HEK293 (cell line): ENCODE data around the gene INS.

Source experiments
- CTCF ChIA-PET: fragments of 350-600 bp; formaldehyde crosslinking; extraction: SDS; loops from one replicate; lab custom pipeline; 2021; ENCODE audit warnings: antibody characterized with exemption; lab: Yijun Ruan, JAX
- POLR2A ChIA-PET: fragments of 300-600 bp; formaldehyde crosslinking; extraction: SDS; loops from one replicate; lab custom pipeline; 2020; ENCODE audit warnings: antibody characterized with exemption, inconsistent platforms; lab: Yijun Ruan, JAX
- H3K27ac ChIP-seq: fragments of 200-500 bp; sonication (Bioruptor generic); 2 replicates; pipeline ENCODE4 v1.5.1; 2014; ENCODE audit warnings: low read depth, low read length, control low read depth, inconsistent platforms; ENCODE audit errors: extremely low read depth
- H3K36me3 ChIP-seq, 2 experiments: fragments of 200-500 bp in 1 of 2; sonication (Bioruptor generic) in 1 of 2; 1 replicate in 1 of 2; 2 replicates in 1 of 2; pipeline ENCODE4 v1.5.1; 2014 to 2017; ENCODE audit warnings: inconsistent platforms in 2 of 2, low read length in 2 of 2; ENCODE audit not compliant: control insufficient read depth in 2 of 2, insufficient read depth in 1 of 2
- H3K4me1 ChIP-seq: fragments of 200-500 bp; sonication (Bioruptor generic); 2 replicates; pipeline ENCODE4 v1.5.1; 2014; ENCODE audit warnings: mild to moderate bottlenecking, low read length, inconsistent platforms; ENCODE audit not compliant: control insufficient read depth, insufficient read depth
- H3K4me3 ChIP-seq: 2 replicates; pipeline ENCODE4 v1.5.1; 2011; ENCODE audit warnings: low read depth, mild to moderate bottlenecking, control low read depth, low read length, moderate library complexity
- H3K9me3 ChIP-seq: fragments of 200-500 bp; sonication (Bioruptor generic); 2 replicates; pipeline ENCODE4 v1.5.1; 2014; ENCODE audit warnings: low read depth, low read length, inconsistent platforms; ENCODE audit not compliant: control insufficient read depth, insufficient read depth
- KLF7 ChIP-seq: fragments of 450-650 bp; formaldehyde crosslinking; IDR thresholded peaks from 2 replicates; pipeline ENCODE4 v1.5.1; 2016; ENCODE audit warnings: missing biosample characterization, missing genetic modification characterization, borderline replicate concordance
- SP2 ChIP-seq: fragments of 450-650 bp; formaldehyde crosslinking; IDR thresholded peaks from 2 replicates; pipeline ENCODE4 v1.5.1; 2016; ENCODE audit warnings: missing biosample characterization, missing genetic modification characterization
- TCF7L2 ChIP-seq: IDR thresholded peaks from 2 replicates; pipeline ENCODE4 v1.6.1; 2011; ENCODE audit warnings: low read depth, mild to moderate bottlenecking, inconsistent platforms, low read length, moderate library complexity, borderline replicate concordance
- ZBTB10 ChIP-seq: fragments of 450-650 bp; formaldehyde crosslinking; IDR thresholded peaks from 2 replicates; pipeline ENCODE4 v1.5.1; 2016; ENCODE audit warnings: missing biosample characterization, missing genetic modification characterization
- ZBTB20 ChIP-seq: fragments of 450-650 bp; formaldehyde crosslinking; IDR thresholded peaks from 2 replicates; pipeline ENCODE4 v1.5.1; 2016; ENCODE audit warnings: missing biosample characterization, missing genetic modification characterization
- ZBTB7A ChIP-seq: fragments of 450-650 bp; formaldehyde crosslinking; IDR thresholded peaks from 2 replicates; pipeline ENCODE4 v1.5.1; 2016; ENCODE audit warnings: low read depth, missing biosample characterization, missing genetic modification characterization
- ZBTB8A ChIP-seq: fragments of 450-650 bp; formaldehyde crosslinking; IDR thresholded peaks from 2 replicates; pipeline ENCODE4 v1.5.1; 2016; ENCODE audit warnings: missing biosample characterization, missing genetic modification characterization
- ZFP69B ChIP-seq: fragments of 450-650 bp; formaldehyde crosslinking; IDR thresholded peaks from 2 replicates; pipeline ENCODE4 v1.5.1; 2016; ENCODE audit warnings: missing biosample characterization, missing genetic modification characterization
- ZIC2 ChIP-seq: fragments of 450-650 bp; formaldehyde crosslinking; IDR thresholded peaks from 2 replicates; pipeline ENCODE4 v1.5.1; 2016; ENCODE audit warnings: missing biosample characterization, missing genetic modification characterization
- ZNF155 ChIP-seq: fragments of 450-650 bp; formaldehyde crosslinking; IDR thresholded peaks from 2 replicates; pipeline ENCODE4 v1.5.1; 2016; ENCODE audit warnings: missing biosample characterization, missing genetic modification characterization
- ZNF2 ChIP-seq: fragments of 450-650 bp; formaldehyde crosslinking; IDR thresholded peaks from 2 replicates; pipeline ENCODE4 v1.5.1; 2016; ENCODE audit warnings: missing biosample characterization, missing genetic modification characterization
- ZNF335 ChIP-seq: fragments of 450-650 bp; formaldehyde crosslinking; conservative IDR thresholded peaks from 2 replicates; pipeline ENCODE4 v1.5.1; 2016; ENCODE audit warnings: missing biosample characterization, missing genetic modification characterization
- ZNF341 ChIP-seq: fragments of 450-650 bp; formaldehyde crosslinking; IDR thresholded peaks from 2 replicates; pipeline ENCODE4; 2016; ENCODE audit warnings: low read depth, missing biosample characterization, missing genetic modification characterization
- ZNF366 ChIP-seq: fragments of 450-650 bp; formaldehyde crosslinking; conservative IDR thresholded peaks from 2 replicates; pipeline ENCODE4 v1.5.1; 2016; ENCODE audit warnings: missing biosample characterization, missing genetic modification characterization
- ZNF561 ChIP-seq: fragments of 450-650 bp; IDR thresholded peaks from 2 replicates; pipeline ENCODE4 v1.5.1; 2018; ENCODE audit warnings: missing biosample characterization, missing genetic modification characterization, borderline replicate concordance
- ZNF654 ChIP-seq: fragments of 450-650 bp; formaldehyde crosslinking; IDR thresholded peaks from 2 replicates; pipeline ENCODE4 v1.5.1; 2016; ENCODE audit warnings: low read depth, missing biosample characterization, missing genetic modification characterization
- ZNF677 ChIP-seq: fragments of 450-650 bp; IDR thresholded peaks from 2 replicates; pipeline ENCODE4 v1.5.0; 2018; ENCODE audit warnings: missing biosample characterization, mild to moderate bottlenecking, missing genetic modification characterization, moderate library complexity
- ZSCAN30 ChIP-seq: fragments of 450-650 bp; IDR thresholded peaks from 2 replicates; pipeline ENCODE4 v1.5.1; 2018; ENCODE audit warnings: missing biosample characterization, mild to moderate bottlenecking, missing genetic modification characterization, moderate library complexity
- TF ChIP-seq, protein P1 (sequence below): fragments of 450-650 bp; formaldehyde crosslinking; IDR thresholded peaks from 2 replicates; pipeline ENCODE4 v1.5.1; 2016; ENCODE audit warnings: missing biosample characterization, missing genetic modification characterization
- TF ChIP-seq, protein P2 (sequence below): fragments of 450-650 bp; formaldehyde crosslinking; IDR thresholded peaks from 2 replicates; pipeline ENCODE4 v1.5.1; 2016; ENCODE audit warnings: missing biosample characterization, missing genetic modification characterization
- TF ChIP-seq, protein P3 (sequence below): fragments of 450-650 bp; formaldehyde crosslinking; IDR thresholded peaks from 2 replicates; pipeline ENCODE4 v1.5.1; 2017; ENCODE audit warnings: missing biosample characterization, missing genetic modification characterization
- TF ChIP-seq, protein P4 (sequence below): fragments of 450-650 bp; formaldehyde crosslinking; IDR thresholded peaks from 2 replicates; pipeline ENCODE4 v1.5.1; 2016; ENCODE audit warnings: missing biosample characterization, missing genetic modification characterization, borderline replicate concordance

Gene INS

GRCh38 chr11:2139621-2140337 is 21.2 kb downstream of the INS start:
- Histone ChIP-seq H3K9me3 (no peaks in the 10 kb centered on the region), H3K4me3 (no peak overlapping the region), H3K4me1 (no peaks in the 10 kb centered on the region), H3K27ac (no peak overlapping the region; the same call in 1 of the 2 replicates), H3K36me3 (no peaks in the 10 kb centered on the region)
- ChIA-PET POLR2A (no interaction called here), CTCF (interaction anchor here (0.5 to 5.0 kb wide), 3 partner anchors 12 to 646 kb away, joined by 3 to 43 read pairs (median 4); no protein-coding TSS in a partner anchor)
- TF ChIP-seq ZNF341 (tag by site-specific recombination) (no peak), ZBTB8A (tag by site-specific recombination) (0 out of 2 replicates have a peak, but pooled peaks have one; percentile 15), ZNF155 (tag by site-specific recombination) (no peak), ZNF677 (tag by site-specific recombination) (no peak), SP2 (tag by site-specific recombination) (no peak), ZFP69B (tag by site-specific recombination) (no peak), ZBTB7A (peak; percentile 70; the same call in 1 of the 2 replicates), ZBTB20 (tag by site-specific recombination) (peak; percentile 87), KLF7 (tag by site-specific recombination) (no peak), TCF7L2 (no peak), ZNF2 (no peak), ZBTB10 (peak; percentile 41; the same call in 1 of the 2 replicates), ZNF654 (tag by site-specific recombination) (no peak), ZNF335 (tag by site-specific recombination) (peak; percentile 59), ZSCAN30 (tag by site-specific recombination) (no peak), ZNF366 (tag by site-specific recombination) (no peak), ZNF561 (tag by site-specific recombination) (no peak), ZIC2 (tag by site-specific recombination) (peak; percentile 38; the same call in 1 of the 2 replicates)
- TF ChIP-seq, protein P1, sequence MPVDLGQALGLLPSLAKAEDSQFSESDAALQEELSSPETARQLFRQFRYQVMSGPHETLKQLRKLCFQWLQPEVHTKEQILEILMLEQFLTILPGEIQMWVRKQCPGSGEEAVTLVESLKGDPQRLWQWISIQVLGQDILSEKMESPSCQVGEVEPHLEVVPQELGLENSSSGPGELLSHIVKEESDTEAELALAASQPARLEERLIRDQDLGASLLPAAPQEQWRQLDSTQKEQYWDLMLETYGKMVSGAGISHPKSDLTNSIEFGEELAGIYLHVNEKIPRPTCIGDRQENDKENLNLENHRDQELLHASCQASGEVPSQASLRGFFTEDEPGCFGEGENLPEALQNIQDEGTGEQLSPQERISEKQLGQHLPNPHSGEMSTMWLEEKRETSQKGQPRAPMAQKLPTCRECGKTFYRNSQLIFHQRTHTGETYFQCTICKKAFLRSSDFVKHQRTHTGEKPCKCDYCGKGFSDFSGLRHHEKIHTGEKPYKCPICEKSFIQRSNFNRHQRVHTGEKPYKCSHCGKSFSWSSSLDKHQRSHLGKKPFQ = no peak
- TF ChIP-seq, protein P2, sequence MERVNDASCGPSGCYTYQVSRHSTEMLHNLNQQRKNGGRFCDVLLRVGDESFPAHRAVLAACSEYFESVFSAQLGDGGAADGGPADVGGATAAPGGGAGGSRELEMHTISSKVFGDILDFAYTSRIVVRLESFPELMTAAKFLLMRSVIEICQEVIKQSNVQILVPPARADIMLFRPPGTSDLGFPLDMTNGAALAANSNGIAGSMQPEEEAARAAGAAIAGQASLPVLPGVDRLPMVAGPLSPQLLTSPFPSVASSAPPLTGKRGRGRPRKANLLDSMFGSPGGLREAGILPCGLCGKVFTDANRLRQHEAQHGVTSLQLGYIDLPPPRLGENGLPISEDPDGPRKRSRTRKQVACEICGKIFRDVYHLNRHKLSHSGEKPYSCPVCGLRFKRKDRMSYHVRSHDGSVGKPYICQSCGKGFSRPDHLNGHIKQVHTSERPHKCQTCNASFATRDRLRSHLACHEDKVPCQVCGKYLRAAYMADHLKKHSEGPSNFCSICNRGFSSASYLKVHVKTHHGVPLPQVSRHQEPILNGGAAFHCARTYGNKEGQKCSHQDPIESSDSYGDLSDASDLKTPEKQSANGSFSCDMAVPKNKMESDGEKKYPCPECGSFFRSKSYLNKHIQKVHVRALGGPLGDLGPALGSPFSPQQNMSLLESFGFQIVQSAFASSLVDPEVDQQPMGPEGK (tag by site-specific recombination) = 0 out of 2 replicates have a peak, but pooled peaks have one; percentile 18
- TF ChIP-seq, protein P3, sequence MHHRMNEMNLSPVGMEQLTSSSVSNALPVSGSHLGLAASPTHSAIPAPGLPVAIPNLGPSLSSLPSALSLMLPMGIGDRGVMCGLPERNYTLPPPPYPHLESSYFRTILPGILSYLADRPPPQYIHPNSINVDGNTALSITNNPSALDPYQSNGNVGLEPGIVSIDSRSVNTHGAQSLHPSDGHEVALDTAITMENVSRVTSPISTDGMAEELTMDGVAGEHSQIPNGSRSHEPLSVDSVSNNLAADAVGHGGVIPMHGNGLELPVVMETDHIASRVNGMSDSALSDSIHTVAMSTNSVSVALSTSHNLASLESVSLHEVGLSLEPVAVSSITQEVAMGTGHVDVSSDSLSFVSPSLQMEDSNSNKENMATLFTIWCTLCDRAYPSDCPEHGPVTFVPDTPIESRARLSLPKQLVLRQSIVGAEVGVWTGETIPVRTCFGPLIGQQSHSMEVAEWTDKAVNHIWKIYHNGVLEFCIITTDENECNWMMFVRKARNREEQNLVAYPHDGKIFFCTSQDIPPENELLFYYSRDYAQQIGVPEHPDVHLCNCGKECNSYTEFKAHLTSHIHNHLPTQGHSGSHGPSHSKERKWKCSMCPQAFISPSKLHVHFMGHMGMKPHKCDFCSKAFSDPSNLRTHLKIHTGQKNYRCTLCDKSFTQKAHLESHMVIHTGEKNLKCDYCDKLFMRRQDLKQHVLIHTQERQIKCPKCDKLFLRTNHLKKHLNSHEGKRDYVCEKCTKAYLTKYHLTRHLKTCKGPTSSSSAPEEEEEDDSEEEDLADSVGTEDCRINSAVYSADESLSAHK (tag by site-specific recombination) = no peak
- TF ChIP-seq, protein P4, sequence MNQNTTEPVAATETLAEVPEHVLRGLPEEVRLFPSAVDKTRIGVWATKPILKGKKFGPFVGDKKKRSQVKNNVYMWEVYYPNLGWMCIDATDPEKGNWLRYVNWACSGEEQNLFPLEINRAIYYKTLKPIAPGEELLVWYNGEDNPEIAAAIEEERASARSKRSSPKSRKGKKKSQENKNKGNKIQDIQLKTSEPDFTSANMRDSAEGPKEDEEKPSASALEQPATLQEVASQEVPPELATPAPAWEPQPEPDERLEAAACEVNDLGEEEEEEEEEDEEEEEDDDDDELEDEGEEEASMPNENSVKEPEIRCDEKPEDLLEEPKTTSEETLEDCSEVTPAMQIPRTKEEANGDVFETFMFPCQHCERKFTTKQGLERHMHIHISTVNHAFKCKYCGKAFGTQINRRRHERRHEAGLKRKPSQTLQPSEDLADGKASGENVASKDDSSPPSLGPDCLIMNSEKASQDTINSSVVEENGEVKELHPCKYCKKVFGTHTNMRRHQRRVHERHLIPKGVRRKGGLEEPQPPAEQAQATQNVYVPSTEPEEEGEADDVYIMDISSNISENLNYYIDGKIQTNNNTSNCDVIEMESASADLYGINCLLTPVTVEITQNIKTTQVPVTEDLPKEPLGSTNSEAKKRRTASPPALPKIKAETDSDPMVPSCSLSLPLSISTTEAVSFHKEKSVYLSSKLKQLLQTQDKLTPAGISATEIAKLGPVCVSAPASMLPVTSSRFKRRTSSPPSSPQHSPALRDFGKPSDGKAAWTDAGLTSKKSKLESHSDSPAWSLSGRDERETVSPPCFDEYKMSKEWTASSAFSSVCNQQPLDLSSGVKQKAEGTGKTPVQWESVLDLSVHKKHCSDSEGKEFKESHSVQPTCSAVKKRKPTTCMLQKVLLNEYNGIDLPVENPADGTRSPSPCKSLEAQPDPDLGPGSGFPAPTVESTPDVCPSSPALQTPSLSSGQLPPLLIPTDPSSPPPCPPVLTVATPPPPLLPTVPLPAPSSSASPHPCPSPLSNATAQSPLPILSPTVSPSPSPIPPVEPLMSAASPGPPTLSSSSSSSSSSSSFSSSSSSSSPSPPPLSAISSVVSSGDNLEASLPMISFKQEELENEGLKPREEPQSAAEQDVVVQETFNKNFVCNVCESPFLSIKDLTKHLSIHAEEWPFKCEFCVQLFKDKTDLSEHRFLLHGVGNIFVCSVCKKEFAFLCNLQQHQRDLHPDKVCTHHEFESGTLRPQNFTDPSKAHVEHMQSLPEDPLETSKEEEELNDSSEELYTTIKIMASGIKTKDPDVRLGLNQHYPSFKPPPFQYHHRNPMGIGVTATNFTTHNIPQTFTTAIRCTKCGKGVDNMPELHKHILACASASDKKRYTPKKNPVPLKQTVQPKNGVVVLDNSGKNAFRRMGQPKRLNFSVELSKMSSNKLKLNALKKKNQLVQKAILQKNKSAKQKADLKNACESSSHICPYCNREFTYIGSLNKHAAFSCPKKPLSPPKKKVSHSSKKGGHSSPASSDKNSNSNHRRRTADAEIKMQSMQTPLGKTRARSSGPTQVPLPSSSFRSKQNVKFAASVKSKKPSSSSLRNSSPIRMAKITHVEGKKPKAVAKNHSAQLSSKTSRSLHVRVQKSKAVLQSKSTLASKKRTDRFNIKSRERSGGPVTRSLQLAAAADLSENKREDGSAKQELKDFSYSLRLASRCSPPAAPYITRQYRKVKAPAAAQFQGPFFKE = no peak
